H1 (cell line): Measurements from ENCODE around the gene RSU1. TPM values are rescaled to one million over a fixed set of nuclear protein-coding genes. Genes with fewer than 3 reads are reported as not detected.

Experiments
- CTCF ChIA-PET: fragments of 300-600 bp; sonication (Branson Sonifier 250); formaldehyde crosslinking; loops from one replicate; lab custom pipeline; 2021; ENCODE audit not compliant: partially characterized antibody; lab: Charles Lee
- POLR2A ChIA-PET: fragments of 300-600 bp; sonication (Branson Sonifier 250); formaldehyde crosslinking; loops from one replicate; lab custom pipeline; 2021; ENCODE audit warnings: inconsistent platforms; ENCODE audit not compliant: partially characterized antibody; lab: Charles Lee
- DNase-seq, 2 experiments: peaks; one replicate each; pipeline versions ENCODE4 v3.0.0 to v3.0.0-alpha.2; 2010 to 2022; ENCODE audit warnings: low spot score in 2 of 2, low read depth in 1 of 2, mixed read lengths in 1 of 2
- FAIRE-seq: peaks from 2 replicates; lab custom pipeline; 2011; peaks lifted over from hg19 to GRCh38; lab: Jason Lieb, UNC
- H2AFZ ChIP-seq: 2 replicates; pipeline ENCODE4 v1.8.1; 2012; ENCODE audit warnings: low read length, inconsistent platforms
- H2AK5ac ChIP-seq: 2 replicates; pipeline ENCODE4 v1.6.1; 2013; ENCODE audit warnings: low read depth, low read length
- H2BK120ac ChIP-seq: replicated peaks from 2 replicates; pipeline ENCODE3; 2013; ENCODE audit warnings: low read depth, low read length, inconsistent platforms
- H2BK12ac ChIP-seq: 2 replicates; pipeline ENCODE4 v1.6.1; 2013; ENCODE audit warnings: low read depth, low read length
- H2BK15ac ChIP-seq: 2 replicates; pipeline ENCODE4 v1.6.1; 2013; ENCODE audit warnings: low read length
- H2BK20ac ChIP-seq: 2 replicates; pipeline ENCODE4 v1.6.1; 2013; ENCODE audit warnings: low read length
- H2BK5ac ChIP-seq: 2 replicates; pipeline ENCODE4 v1.6.1; 2013; ENCODE audit warnings: low read depth, low read length
- H3K14ac ChIP-seq: 2 replicates; pipeline ENCODE4 v1.6.1; 2013; ENCODE audit warnings: inconsistent platforms; ENCODE audit not compliant: insufficient read length
- H3K18ac ChIP-seq: 2 replicates; pipeline ENCODE4 v1.6.1; 2013; ENCODE audit warnings: low read length; ENCODE audit errors: extremely low read depth
- H3K23ac ChIP-seq: 2 replicates; pipeline ENCODE4 v1.6.1; 2013; ENCODE audit warnings: inconsistent platforms; ENCODE audit not compliant: insufficient read length
- H3K23me2 ChIP-seq: 2 replicates; pipeline ENCODE4 v1.6.1; 2013; ENCODE audit warnings: low read depth, low read length
- H3K27ac ChIP-seq: 2 replicates; pipeline ENCODE4 v1.6.1; 2011; ENCODE audit warnings: low read depth, low read length, inconsistent platforms
- H3K27me3 ChIP-seq, 4 experiments: replicated peaks in 1 of 4; 1 replicate in 1 of 4; 2 replicates in 3 of 4; pipeline versions ENCODE4 v1.6.1 to v1.8.1; 2011 to 2013; ENCODE audit warnings: low read length in 3 of 4, mild to moderate bottlenecking in 3 of 4, inconsistent platforms in 2 of 4, mixed read lengths in 2 of 4, moderate library complexity in 1 of 4; ENCODE audit not compliant: control insufficient read depth in 3 of 4, insufficient read depth in 3 of 4; ENCODE audit errors: extremely low read depth in 1 of 4
- H3K36me3 ChIP-seq, 4 experiments: 2 replicates each; pipeline versions ENCODE4 v1.6.1 to v1.8.1; 2011 to 2013; ENCODE audit warnings: mild to moderate bottlenecking in 4 of 4, low read length in 3 of 4, moderate library complexity in 2 of 4, control low read depth in 1 of 4, inconsistent platforms in 1 of 4; ENCODE audit not compliant: insufficient read depth in 4 of 4, control insufficient read depth in 2 of 4
- H3K4ac ChIP-seq: replicated peaks from 2 replicates; pipeline ENCODE3; 2013; ENCODE audit warnings: low read length, low read depth, mixed read lengths, inconsistent platforms; ENCODE audit not compliant: insufficient read length
- H3K4me1 ChIP-seq, 4 experiments: replicated peaks in 1 of 4; 1 replicate in 1 of 4; 2 replicates in 3 of 4; pipeline versions ENCODE4 v1.6.1 to v1.8.1; 2011 to 2013; ENCODE audit warnings: low read length in 3 of 4, inconsistent platforms in 2 of 4, mixed read lengths in 1 of 4; ENCODE audit not compliant: insufficient read depth in 4 of 4, control insufficient read depth in 3 of 4
- H3K4me2 ChIP-seq, 2 experiments: 2 replicates each; pipeline versions ENCODE4 v1.6.1 to v1.8.1; 2011 to 2013; ENCODE audit warnings: low read depth in 2 of 2, low read length in 2 of 2, control low read depth in 1 of 2, inconsistent platforms in 1 of 2, mild to moderate bottlenecking in 1 of 2; ENCODE audit not compliant: insufficient read depth in 1 of 2
- H3K4me3 ChIP-seq, 4 experiments: fragments of 200-600, 300-600 bp in 1 of 4; sonication (generic), shearing (Covaris generic), sonication (Bioruptor Twin) in 1 of 4; 2 replicates each; pipeline versions ENCODE4 v1.5.1 to v1.8.1; 2011 to 2016; ENCODE audit warnings: low read length in 4 of 4, low read depth in 3 of 4, control low read depth in 2 of 4, inconsistent platforms in 2 of 4, mild to moderate bottlenecking in 2 of 4, mixed read lengths in 1 of 4, moderate library complexity in 1 of 4; ENCODE audit not compliant: insufficient read depth in 2 of 4; ENCODE audit errors: extremely low read depth in 1 of 4
- H3K56ac ChIP-seq: replicated peaks from 2 replicates; pipeline ENCODE3; 2013; ENCODE audit warnings: low read depth, mild to moderate bottlenecking, mixed read lengths, low read length, inconsistent platforms; ENCODE audit not compliant: insufficient read length
- H3K79me1 ChIP-seq: 2 replicates; pipeline ENCODE4 v1.6.1; 2013; ENCODE audit warnings: low read depth, low read length, control low read depth
- H3K79me2 ChIP-seq, 2 experiments: 2 replicates each; pipeline versions ENCODE4 v1.6.1 to v1.8.1; 2012 to 2013; ENCODE audit warnings: low read length in 2 of 2, mild to moderate bottlenecking in 2 of 2, inconsistent platforms in 1 of 2; ENCODE audit not compliant: insufficient read depth in 2 of 2, control insufficient read depth in 1 of 2
- H3K9ac ChIP-seq, 4 experiments: replicated peaks in 1 of 4; 1 replicate in 1 of 4; 2 replicates in 3 of 4; pipeline versions ENCODE4 v1.6.1 to v1.8.1; 2011 to 2013; ENCODE audit warnings: low read depth in 3 of 4, low read length in 3 of 4, control low read depth in 2 of 4, mild to moderate bottlenecking in 2 of 4, moderate library complexity in 2 of 4, inconsistent platforms in 1 of 4; ENCODE audit errors: extremely low read depth in 1 of 4
- H3K9me3 ChIP-seq, 2 experiments: 2 replicates each; pipeline versions ENCODE4 v1.6.1 to v1.8.1; 2012 to 2013; ENCODE audit warnings: mild to moderate bottlenecking in 2 of 2, moderate library complexity in 2 of 2, control low read depth in 1 of 2, inconsistent platforms in 1 of 2, low read depth in 1 of 2, low read length in 1 of 2, mixed read lengths in 1 of 2; ENCODE audit not compliant: insufficient read depth in 2 of 2
- H4K20me1 ChIP-seq, 2 experiments: replicated peaks in 1 of 2; 2 replicates each; pipeline versions ENCODE3 to v1.8.1; 2011 to 2013; ENCODE audit warnings: inconsistent platforms in 2 of 2, low read length in 2 of 2, mild to moderate bottlenecking in 1 of 2; ENCODE audit not compliant: insufficient read depth in 2 of 2, control insufficient read depth in 1 of 2
- H4K5ac ChIP-seq: 2 replicates; pipeline ENCODE4 v1.6.1; 2013; ENCODE audit warnings: low read length, low read depth, mixed read lengths, inconsistent platforms; ENCODE audit not compliant: insufficient read length
- H4K8ac ChIP-seq: 2 replicates; pipeline ENCODE4 v1.8.0; 2013; ENCODE audit warnings: mild to moderate bottlenecking, moderate library complexity, low read length, inconsistent platforms; ENCODE audit not compliant: insufficient read depth; ENCODE audit errors: extremely low read depth
- H4K91ac ChIP-seq: replicated peaks from 2 replicates; pipeline ENCODE3; 2013; ENCODE audit warnings: low read length, mixed read lengths, inconsistent platforms; ENCODE audit not compliant: insufficient read length
- ASH2L ChIP-seq: fragments of 200-600, 300-600 bp; sonication (generic); IDR thresholded peaks from one replicate; pipeline ENCODE4 v1.7.1; 2017; ENCODE audit warnings: low read length
- BACH1 ChIP-seq: IDR thresholded peaks from 2 replicates; pipeline ENCODE4 v1.6.1; 2012; ENCODE audit warnings: low read length, improper control_type of control experiment
- CBX5 ChIP-seq: fragments of 300-800, 300-1000 bp; sonication (generic); IDR thresholded peaks from 2 replicates; pipeline ENCODE4 v1.7.1; 2016; ENCODE audit warnings: antibody characterized with exemption, low read length, low read depth
- E2F6 ChIP-seq: IDR thresholded peaks from 2 replicates; pipeline ENCODE4 v1.6.1; 2012; ENCODE audit warnings: inconsistent platforms
- FOSL1 ChIP-seq: IDR thresholded peaks from 2 replicates; pipeline ENCODE4 v1.6.1; 2011; ENCODE audit warnings: mild to moderate bottlenecking, low read depth, low read length, moderate library complexity; ENCODE audit not compliant: insufficient read depth
- HDAC2 ChIP-seq, 2 experiments: fragments of 300-600 bp in 1 of 2; sonication (generic) in 1 of 2; IDR thresholded peaks; 2 replicates each; pipeline ENCODE4 v1.6.1; 2011 to 2012; ENCODE audit warnings: low read depth in 2 of 2, low read length in 2 of 2, mild to moderate bottlenecking in 2 of 2, moderate library complexity in 2 of 2, borderline replicate concordance in 1 of 2, inconsistent platforms in 1 of 2
- JUN ChIP-seq: IDR thresholded peaks from 2 replicates; pipeline ENCODE4 v1.6.1; 2011; ENCODE audit warnings: low read depth, mild to moderate bottlenecking, improper control_type of control experiment, low read length
- KDM1A ChIP-seq: fragments of 200-600, 300-600 bp; sonication (generic); IDR thresholded peaks from 2 replicates; pipeline ENCODE4 v1.7.1; 2016; ENCODE audit warnings: mild to moderate bottlenecking, low read length, borderline replicate concordance
- KDM4A ChIP-seq: IDR thresholded peaks from one replicate; pipeline ENCODE4 v1.7.1; 2012; ENCODE audit warnings: low read depth, mild to moderate bottlenecking, moderate library complexity, low read length, inconsistent platforms; ENCODE audit not compliant: severe bottlenecking
- RXRA ChIP-seq: IDR thresholded peaks from 2 replicates; pipeline ENCODE4 v1.6.1; 2011; ENCODE audit warnings: low read depth, mild to moderate bottlenecking, low read length, moderate library complexity; ENCODE audit not compliant: insufficient read depth
- SP4 ChIP-seq: IDR thresholded peaks from 2 replicates; pipeline ENCODE4 v1.6.1; 2012; ENCODE audit warnings: low read length, inconsistent platforms
- TBP ChIP-seq: IDR thresholded peaks from 2 replicates; pipeline ENCODE4 v1.6.1; 2011; ENCODE audit warnings: low read depth, low read length, improper control_type of control experiment
- TCF12 ChIP-seq: IDR thresholded peaks from 2 replicates; pipeline ENCODE4 v1.6.1; 2011; ENCODE audit warnings: low read depth, mild to moderate bottlenecking, low read length
- WGBS, 2 experiments: shearing (Covaris generic) in 1 of 2; methylation state at CpG; one replicate each; pipeline versions ENCODE4 v1.1.6 to v1.1.7; 2013 to 2015; ENCODE audit warnings: low lambda C conversion rate in 2 of 2, mixed read lengths in 2 of 2, inconsistent platforms in 1 of 2, low coverage in 1 of 2, missing lambda C conversion rate in 1 of 2; ENCODE audit not compliant: insufficient replicate concordance in 2 of 2, insufficient coverage in 1 of 2, insufficient read length in 1 of 2; ENCODE audit errors: extremely low coverage in 1 of 2, missing lambda C conversion rate in 1 of 2; 5-methylcytosine and 5-hydroxymethylcytosine counted together
- polyA plus RNA-seq, 7 experiments: library from polyadenylated mRNA; depleted of rRNA in 3 of 7; stranded (reverse) in 5 of 7; unstranded in 2 of 7; fragments of >200 nt in 5 of 7; fragments of 200-250 nt in 2 of 7; gene quantifications; 1 replicate in 5 of 7; 2 replicates in 1 of 7; 4 replicates in 1 of 7; pipeline versions ENCODE4 v1.2.1 to v1.2.3, GENCODE V29; 2011 to 2013; ENCODE audit warnings: missing spikeins in 2 of 7, mixed read lengths in 2 of 7
- total RNA-seq: library from RNA; stranded (reverse); fragmentation: NEBNext Ultra II Directional; extraction: Animal tissue kit (Norgen Biotek cat#: 25700); gene quantifications from 2 replicates; pipeline ENCODE4 v1.2.1, GENCODE V29; 2021

The RSU1 gene
- total and polyA plus RNA-seq, 2 of the 8 experiments (the other 6 are each of a cell fraction or from before 2014, with no cell fraction given), result 50.0 to 68.2 TPM

DNA sequence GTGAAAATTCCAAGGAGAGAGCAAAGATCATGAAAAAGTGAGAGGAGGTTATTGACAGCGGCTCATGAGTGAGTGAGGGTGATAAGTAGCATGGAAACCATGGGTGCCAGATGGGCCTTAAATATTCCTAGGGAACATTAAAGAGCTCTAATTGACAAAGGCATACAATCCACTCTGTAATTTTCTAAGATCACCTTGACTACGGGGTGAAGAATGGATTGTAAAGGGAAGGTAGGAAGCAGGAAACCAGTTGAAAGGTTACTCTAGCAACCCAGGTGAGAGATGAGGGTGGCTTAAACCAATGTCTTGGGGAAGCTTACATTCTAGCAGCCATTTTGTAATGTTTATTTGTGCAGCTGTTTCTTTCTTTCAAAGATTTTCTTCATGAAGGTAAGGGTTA, 75.7 kb downstream of the RSU1 start:
- Histone ChIP-seq H3K4me3 (no peak overlapping the region), H3K23me2 (no peaks in the 10 kb centered on the region), H3K4ac (no peak overlapping the region), H3K14ac (no peak overlapping the region), H2BK20ac (no peak overlapping the region), H4K8ac (no peak overlapping the region), H3K56ac (no peak overlapping the region), H2AFZ (no peak overlapping the region), H3K27me3 (no peaks in the 10 kb centered on the region), H3K79me2 (no peaks in the 10 kb centered on the region), H3K79me1 (no peaks in the 10 kb centered on the region), H2AK5ac (no peak overlapping the region), H4K5ac (no peak overlapping the region), H3K4me2 (no peak overlapping the region), H3K36me3 (no peaks in the 10 kb centered on the region), H3K23ac (no peak overlapping the region), H2BK5ac (no peak overlapping the region), H2BK120ac (no peak overlapping the region), H3K4me1 (no peaks in the 10 kb centered on the region), H4K91ac (no peak overlapping the region), H4K20me1 (no peaks in the 10 kb centered on the region), H2BK15ac (no peak overlapping the region), H2BK12ac (no peak overlapping the region), H3K27ac (no peak overlapping the region), H3K9me3 (no peaks in the 10 kb centered on the region), H3K9ac (no peak overlapping the region), H3K18ac (no peak overlapping the region)
- WGBS, 2 experiments, result 80% methylated on average over 2 of the region's 2 CpGs; no CpG with 5 or more reads in 1 of the 2 experiments
- POLR2A ChIA-PET, result no interaction called here
- FAIRE-seq (no peak), DNase-seq (no peak)
- CTCF ChIA-PET, result interaction anchor here (0.8 to 1.3 kb wide), 2 partner anchors 19 to 89 kb away, joined by 3 to 5 read pairs; no protein-coding TSS in a partner anchor
- TF ChIP-seq TCF12, result no peak
- no peak for TF ChIP-seq KDM4A
- TF ChIP-seq HDAC2 (IDR thresholded peaks at IDR 0.05; ENCODE audit: borderline replicate concordance in 1 of 2, low read depth in 2 of 2, low read length in 2 of 2), result no peak
- TF ChIP-seq ASH2L, result no peak
- no peak for TF ChIP-seq RXRA
- no peak for TF ChIP-seq JUN
- TF ChIP-seq CBX5, result no peak
- no peak for TF ChIP-seq FOSL1
- TF ChIP-seq E2F6, result no peak
- no peak for TF ChIP-seq SP4
- no peak for TF ChIP-seq KDM1A
- TF ChIP-seq BACH1, result no peak
- no peak for TF ChIP-seq TBP
